WERI-Rb-1 (cell line): Measurements from ENCODE around the gene ARMC2.
"Not testable (repeated sequence)": the region's sequence is repeated elsewhere in the genome, so short reads cannot be mapped to it uniquely, and the experiment has no call there.

ENCODE experiments used
- DNase-seq: peaks from one replicate; pipeline ENCODE4 v3.0.0-alpha.2; 2020
- H3K27ac ChIP-seq: fragments of 250-450 bp; sonication (Bioruptor Pico); 2 replicates; pipeline ENCODE4 v1.5.1; 2020; ENCODE audit warnings: mild to moderate bottlenecking, moderate library complexity
- H3K27me3 ChIP-seq: fragments of 250-450 bp; sonication (Bioruptor Pico); 2 replicates; pipeline ENCODE4 v1.5.1; 2021; ENCODE audit warnings: mild to moderate bottlenecking, low read depth, moderate library complexity; ENCODE audit not compliant: insufficient read depth, severe bottlenecking
- H3K36me3 ChIP-seq: fragments of 250-450 bp; sonication (Bioruptor Pico); 2 replicates; pipeline ENCODE4 v1.5.1; 2020; ENCODE audit warnings: mild to moderate bottlenecking, moderate library complexity
- H3K4me3 ChIP-seq: 2 replicates; pipeline ENCODE4 v1.5.1; 2011; ENCODE audit warnings: low read depth, mild to moderate bottlenecking, control low read depth, low read length
- H3K9me3 ChIP-seq: fragments of 250-450 bp; sonication (Bioruptor Pico); 2 replicates; pipeline ENCODE4 v1.5.1; 2021; ENCODE audit warnings: mild to moderate bottlenecking, moderate library complexity; ENCODE audit not compliant: severe bottlenecking
- CTCF ChIP-seq: IDR thresholded peaks from 2 replicates; pipeline ENCODE4 v1.5.1; 2011; ENCODE audit warnings: low read depth, mild to moderate bottlenecking, control low read depth, inconsistent platforms, low read length

The ARMC2 gene

DNA sequence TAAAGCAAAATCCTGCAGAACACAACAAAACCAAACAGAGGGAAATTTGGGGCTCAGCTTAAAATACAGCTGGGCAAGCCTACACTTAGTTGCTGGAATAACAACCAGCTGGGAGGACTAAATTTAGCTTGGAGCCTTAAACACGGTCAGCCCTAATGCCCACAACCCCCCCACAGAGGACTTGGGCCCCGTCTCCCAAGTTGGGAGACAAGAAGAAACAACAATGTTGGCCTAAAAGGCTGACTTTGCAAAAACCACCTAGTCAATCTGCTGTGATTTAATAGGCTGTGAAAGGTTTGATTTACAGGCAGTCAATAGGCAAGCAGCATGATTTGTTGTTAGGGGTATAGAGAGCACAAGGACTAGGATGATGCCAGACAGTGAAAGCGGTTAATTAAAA lies 40.3 kb upstream of the ARMC2 start:
- Histone ChIP-seq H3K9me3 (peaks cover 11% of the 10 kb centered on the region), H3K27me3 (no peaks in the 10 kb centered on the region), H3K36me3 (no peaks in the 10 kb centered on the region; the same call in 1 of the 2 replicates), H3K4me3 (no peak overlapping the region), H3K27ac (no peak overlapping the region)
- DNase-seq, result no peak
- no peak for TF ChIP-seq CTCF

DNA sequence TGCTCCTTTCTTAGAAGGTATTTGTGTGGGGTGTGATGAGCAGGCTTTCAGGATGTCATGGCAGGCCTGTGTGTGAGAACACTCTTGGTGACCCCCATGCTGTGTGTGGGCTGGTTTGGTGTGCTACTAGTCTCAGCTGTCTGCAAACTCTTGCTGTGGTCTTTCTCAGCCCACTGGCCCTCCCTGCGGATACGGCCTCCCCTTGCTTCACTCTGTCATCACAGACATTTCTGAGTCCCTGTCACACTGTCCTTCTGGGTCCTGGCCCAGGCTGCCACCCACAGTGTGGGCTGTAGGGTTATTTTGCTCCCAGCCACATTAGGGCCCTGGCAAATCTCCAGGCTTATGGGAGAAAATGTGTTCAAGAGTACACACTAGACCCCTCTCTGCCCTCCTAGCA lies 39.0 kb upstream of the ARMC2 start:
- TF ChIP-seq CTCF, result no peak

GRCh38 chr6:108810057-108810643 lies 38.1 kb upstream of the ARMC2 start:
- no peak overlapping the region for H3K27ac ChIP-seq
- peaks cover 3% of the 10 kb centered on the region for H3K9me3 ChIP-seq
- no peaks in the 10 kb centered on the region for H3K36me3 ChIP-seq
- no peak for TF ChIP-seq CTCF
- no peak overlapping the region for H3K4me3 ChIP-seq
- H3K27me3 ChIP-seq, result no peaks in the 10 kb centered on the region
- no peak for DNase-seq

More for the DNA sequence above, 39.0 kb upstream of the ARMC2 start:
- H3K27me3 ChIP-seq, result no peaks in the 10 kb centered on the region
- H3K27ac ChIP-seq, result no peak overlapping the region
- no peak for DNase-seq
- H3K36me3 ChIP-seq, result no peaks in the 10 kb centered on the region; the same call in 1 of the 2 replicates
- peaks cover 12% of the 10 kb centered on the region for H3K9me3 ChIP-seq
- H3K4me3 ChIP-seq, result no peak overlapping the region

DNA sequence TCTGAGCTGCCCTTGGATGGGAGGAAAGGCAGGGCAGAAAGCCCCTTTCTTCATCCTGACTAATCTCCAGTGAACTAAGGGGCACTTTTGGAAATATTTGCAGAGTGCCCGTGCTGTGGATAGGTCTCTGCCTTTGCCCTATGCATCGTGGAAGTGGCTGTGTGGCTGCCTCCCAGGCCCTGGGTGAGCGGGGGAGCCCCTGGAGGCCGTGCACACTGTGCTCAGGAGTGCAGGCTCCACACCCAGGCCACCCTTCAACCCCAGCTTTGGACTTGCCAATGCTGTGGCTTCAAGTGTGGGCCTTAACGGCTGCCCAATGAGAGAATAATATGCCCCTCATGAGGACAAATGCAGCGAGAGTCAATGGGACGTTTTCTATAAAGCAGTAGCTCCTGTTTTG lies 36.7 kb upstream of the ARMC2 start:
- Histone ChIP-seq H3K27ac (no peak overlapping the region), H3K9me3 (peaks cover 2% of the 10 kb centered on the region), H3K36me3 (no peaks in the 10 kb centered on the region), H3K4me3 (no peak overlapping the region), H3K27me3 (no peaks in the 10 kb centered on the region)
- DNase-seq, result no peak
- TF ChIP-seq CTCF, result no peak

GRCh38 chr6:108813218-108813617 lies 35.0 kb upstream of the ARMC2 start:
- H3K27me3 ChIP-seq, H3K36me3 ChIP-seq, H3K4me3 ChIP-seq, DNase-seq, H3K27ac ChIP-seq, H3K9me3 ChIP-seq: not testable (repeated sequence)

DNA sequence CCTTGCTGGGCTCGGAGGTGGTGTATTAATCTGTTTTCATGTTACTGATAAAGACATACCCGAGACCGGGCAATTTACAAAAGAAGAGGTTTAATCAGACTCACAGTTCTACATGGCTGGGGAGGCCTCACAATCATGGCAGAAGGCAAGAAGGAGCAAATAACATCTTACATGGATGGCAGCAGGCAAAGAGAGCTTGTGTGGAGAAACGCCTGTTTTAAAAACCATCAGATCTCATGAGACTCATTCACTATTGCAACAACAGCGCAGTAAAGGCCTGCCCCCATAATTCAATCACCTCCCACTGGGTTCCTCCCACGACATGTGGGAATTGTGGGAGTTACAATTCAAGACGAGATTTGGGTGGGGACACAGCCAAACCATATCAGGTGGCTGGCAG lies 30.9 kb upstream of the ARMC2 start:
- not testable (repeated sequence) for H3K36me3 ChIP-seq, H3K4me3 ChIP-seq, H3K9me3 ChIP-seq, H3K27me3 ChIP-seq, DNase-seq, H3K27ac ChIP-seq

DNA sequence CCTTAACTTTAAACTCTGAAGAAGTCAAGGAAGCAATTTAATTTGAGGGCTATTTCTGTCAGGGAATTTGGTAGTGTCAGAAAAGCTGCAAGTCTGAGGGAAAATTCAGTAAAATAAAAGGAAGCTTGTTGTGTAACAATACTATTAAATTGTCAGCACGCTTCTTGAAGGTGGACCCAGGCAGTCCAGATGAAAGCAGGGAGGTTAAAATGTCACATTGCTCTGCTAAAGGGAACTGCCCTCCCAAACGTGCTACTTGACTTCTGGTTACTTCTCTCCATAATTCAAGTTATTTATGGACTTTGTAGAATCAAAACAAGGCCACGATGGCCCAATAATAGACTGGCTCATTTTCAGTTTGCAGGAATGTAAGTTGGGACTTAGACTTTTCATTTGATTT lies 28.2 kb upstream of the ARMC2 start:
- no peak for DNase-seq
- TF ChIP-seq CTCF, result no peak

More for the DNA sequence above, 28.2 kb upstream of the ARMC2 start:
- Histone ChIP-seq H3K36me3 (no peaks in the 10 kb centered on the region), H3K9me3 (peaks cover 8% of the 10 kb centered on the region), H3K27ac (no peak overlapping the region), H3K27me3 (no peaks in the 10 kb centered on the region), H3K4me3 (no peak overlapping the region)
